ENCODE data around the gene PTPRE. TPM values are rescaled to one million over a fixed set of nuclear protein-coding genes. Genes with fewer than 3 reads are reported as not detected.

Gene PTPRE
- polyA plus RNA-seq, 1 of the 3 experiments (the other 2 are of a cell fraction), result 11.8 TPM

DNA sequence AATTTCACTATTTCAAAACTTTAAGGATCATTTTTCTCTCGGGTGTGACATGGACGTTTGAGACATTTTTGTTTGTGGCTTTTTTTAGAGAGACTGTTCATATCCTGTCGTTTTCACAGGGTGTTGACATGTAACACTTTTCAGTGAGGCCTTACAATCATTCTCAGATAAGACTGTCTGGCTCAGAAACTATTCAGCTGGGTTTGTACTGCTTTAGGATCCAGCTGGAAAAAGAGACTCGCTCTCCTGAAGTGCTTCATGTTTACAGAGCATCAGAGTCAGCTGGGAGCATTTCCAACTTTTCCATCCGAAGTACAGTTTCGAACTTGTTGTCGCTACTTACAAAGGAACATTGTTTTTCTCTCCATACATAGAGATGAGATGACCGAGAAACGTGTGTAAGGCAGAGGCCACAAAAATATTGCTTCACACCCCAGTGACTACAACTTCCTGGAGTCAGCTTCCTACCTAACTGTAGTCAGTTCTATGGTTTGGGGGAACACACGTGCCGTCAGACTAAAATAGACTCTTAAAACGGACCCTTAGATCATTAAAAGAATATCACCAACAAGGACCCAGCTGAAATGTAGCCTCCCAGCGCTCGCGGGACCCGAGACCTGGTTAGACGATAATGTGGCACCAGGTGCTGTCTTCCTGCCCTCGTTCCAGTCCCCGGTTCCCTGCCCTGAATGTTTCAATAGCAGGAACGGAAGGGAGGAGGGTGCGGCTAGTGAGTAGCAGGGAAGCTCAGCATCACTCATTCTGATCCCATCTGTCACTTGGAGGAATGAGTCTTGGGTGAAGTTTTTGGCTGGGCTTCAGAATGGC lies 141.3 kb downstream of the PTPRE start:
- POLR2A ChIA-PET, result no interaction called here
- Histone ChIP-seq H3K9me2 (no peaks in the 10 kb centered on the region), H3K27me3 (ENCODE audit: insufficient read depth) (no peaks in the 10 kb centered on the region), H2AFZ (ENCODE audit: low read depth) (no peak overlapping the region), H3F3A (replicated peaks; ENCODE audit: insufficient read depth) (no peaks in the 10 kb centered on the region), H3K79me2 (ENCODE audit: insufficient read depth) (no peaks in the 10 kb centered on the region), H3K4me2 (no peak overlapping the region), H3K27ac (ENCODE audit: low read depth in 2 of 2, low read length in 1 of 2) (no peak overlapping the region), H3K9ac (no peak overlapping the region), H3K4me1 (ENCODE audit: control insufficient read depth in 1 of 2, insufficient read depth in 2 of 2, low read depth in 1 of 2, low read length in 1 of 2) (peaks cover 0 to 6% of the 10 kb centered on the region in 2 experiments; a peak in 1 of 4 replicates), H4K20me1 (ENCODE audit: insufficient read depth) (no peaks in the 10 kb centered on the region), H3K4me3 (ENCODE audit: low read depth in 2 of 2, low read length in 1 of 2) (no peak overlapping the region), H3K36me3 (replicated peaks in 1 of 2; ENCODE audit: control insufficient read depth in 1 of 2, insufficient read depth in 2 of 2, low read length in 1 of 2) (peaks cover 0 to 17% of the 10 kb centered on the region in 2 experiments), H3K9me3 (no peaks in the 10 kb centered on the region)
- DNase-seq, result no peak
- 88% methylated on average over 19 of the region's 21 CpGs for WGBS (ENCODE audit: low lambda C conversion rate)
- CTCF ChIA-PET, result interaction anchor here (0.7 to 2.9 kb wide), 7 partner anchors 11 to 194 kb away, joined by 3 to 13 read pairs (median 6); no protein-coding TSS in a partner anchor
- TF ChIP-seq EZH2phosphoT487 (IDR thresholded peaks at IDR 0.05; ENCODE audit: borderline replicate concordance, low read depth) (no peak), POLR2AphosphoS5 (IDR thresholded peaks at IDR 0.05; ENCODE audit: low read depth, low read length) (no peak), FOXJ3 (CRISPR knock-in tag; IDR thresholded peaks at IDR 0.05) (no peak), USF2 (IDR thresholded peaks at IDR 0.05; ENCODE audit: borderline replicate concordance, low read depth, low read length) (no peak), NRF1 (IDR thresholded peaks at IDR 0.05; ENCODE audit: low read depth, low read length) (no peak), TEAD4 (IDR thresholded peaks at IDR 0.05; ENCODE audit: borderline replicate concordance, insufficient read depth) (no peak), TCF12 (IDR thresholded peaks at IDR 0.05) (no peak), MXI1 (IDR thresholded peaks at IDR 0.05; ENCODE audit: low read depth, low read length) (no peak), RCOR1 (IDR thresholded peaks at IDR 0.05; ENCODE audit: low read length) (no peak), SMC3 (IDR thresholded peaks at IDR 0.05; ENCODE audit: low read depth, low read length) (no peak), MEF2A (IDR thresholded peaks at IDR 0.05; ENCODE audit: borderline replicate concordance, low read depth) (no peak), RXRA (IDR thresholded peaks at IDR 0.05; ENCODE audit: borderline replicate concordance, low read depth) (no peak)

DNA sequence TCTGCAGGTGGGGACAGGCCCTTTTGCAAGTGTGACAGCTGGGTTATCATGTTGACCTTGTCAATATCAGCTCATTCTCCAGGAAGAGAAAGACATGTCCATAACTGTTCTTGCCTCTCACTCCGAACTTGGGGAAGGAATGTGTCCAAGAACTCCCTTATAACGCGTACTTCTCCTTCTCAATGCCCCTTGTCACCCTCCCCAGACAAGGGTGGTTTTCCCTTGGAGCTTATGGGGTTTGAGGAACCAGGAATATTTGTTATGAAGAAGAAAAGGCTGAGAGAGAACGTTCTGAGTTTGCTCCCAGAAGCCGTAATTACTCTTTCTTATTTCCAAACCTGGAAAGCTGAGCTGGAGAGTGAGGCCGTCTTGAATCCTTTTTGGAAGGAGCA lies 141.9 kb downstream of the PTPRE start:
- TF ChIP-seq TCF12 (IDR thresholded peaks at IDR 0.05), result no peak
- TF ChIP-seq ZBTB33 (IDR thresholded peaks at IDR 0.05; ENCODE audit: borderline replicate concordance, low read depth), result no peak
- no peak for DNase-seq
- H3K4me3 ChIP-seq (ENCODE audit: low read depth in 2 of 2, low read length in 1 of 2), result no peak overlapping the region
- H3K27me3 ChIP-seq (ENCODE audit: insufficient read depth), result no peaks in the 10 kb centered on the region
- no peaks in the 10 kb centered on the region for H3F3A ChIP-seq (replicated peaks; ENCODE audit: insufficient read depth)
- H3K4me1 ChIP-seq (ENCODE audit: control insufficient read depth in 1 of 2, insufficient read depth in 2 of 2, low read depth in 1 of 2, low read length in 1 of 2), result peaks cover 0 to 6% of the 10 kb centered on the region in 2 experiments; a peak in 1 of 4 replicates
- H2AFZ ChIP-seq (ENCODE audit: low read depth), result no peak overlapping the region
- ChIA-PET CTCF (interaction anchor here (0.8 to 2.7 kb wide), 6 partner anchors 14 to 195 kb away, joined by 3 to 13 read pairs (median 5); partner anchors contain the start of gene PTPRE), POLR2A (no interaction called here)
- peaks cover 0 to 17% of the 10 kb centered on the region in 2 experiments for H3K36me3 ChIP-seq (replicated peaks in 1 of 2; ENCODE audit: control insufficient read depth in 1 of 2, insufficient read depth in 2 of 2, low read length in 1 of 2)
- no peaks in the 10 kb centered on the region for H4K20me1 ChIP-seq (ENCODE audit: insufficient read depth)
- no peak overlapping the region for H3K4me2 ChIP-seq
- H3K9me2 ChIP-seq, result no peaks in the 10 kb centered on the region
- no peaks in the 10 kb centered on the region for H3K79me2 ChIP-seq (ENCODE audit: insufficient read depth)
- H3K27ac ChIP-seq (ENCODE audit: low read depth in 2 of 2, low read length in 1 of 2), result no peak overlapping the region
- no peak overlapping the region for H3K9ac ChIP-seq
- no peaks in the 10 kb centered on the region for H3K9me3 ChIP-seq
- WGBS (ENCODE audit: low lambda C conversion rate), result 81% methylated on average over 6 of the region's 6 CpGs
